Right forelimb (tissue), 1 donor: ENCODE measurements around the gene AIFM2.
"Not testable (repeated sequence)": the region's sequence is repeated elsewhere in the genome, so short reads cannot be mapped to it uniquely, and the experiment has no call there.

Source experiments
- DNase-seq: peaks from one replicate; pipeline ENCODE4 v3.0.0-alpha.2; 2018

The AIFM2 gene

DNA sequence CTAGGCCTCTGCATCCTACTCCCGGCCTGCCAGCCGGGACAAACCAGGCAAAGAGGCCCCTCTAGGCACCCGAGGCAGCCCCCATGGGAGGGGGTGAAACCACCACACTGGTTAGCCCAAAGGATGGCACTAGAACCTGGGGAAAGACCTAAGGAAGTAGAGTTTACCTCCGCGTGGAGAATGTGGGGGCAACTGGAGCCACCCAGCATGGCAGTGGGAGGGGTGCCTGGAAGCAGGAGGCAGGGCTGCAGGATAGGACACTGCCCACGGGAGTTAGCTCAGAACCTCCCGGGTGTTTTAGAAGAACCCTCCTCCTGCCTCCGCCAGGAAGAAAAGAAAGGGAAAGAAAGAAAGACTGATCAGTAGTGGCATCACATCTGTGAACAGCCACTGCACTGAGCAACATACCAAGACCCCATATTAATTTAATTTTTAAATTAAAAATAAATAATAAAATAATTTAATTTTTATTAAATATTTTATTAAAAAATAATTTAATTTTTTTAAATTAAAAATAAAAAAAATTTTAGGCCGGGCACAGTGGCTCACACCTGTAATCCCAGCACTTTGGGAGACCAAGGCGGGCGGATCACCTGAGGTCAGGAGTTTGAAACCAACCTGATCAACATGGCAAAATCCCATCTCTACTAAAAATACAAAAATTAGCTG lies 11.2 kb downstream of the AIFM2 start:
- DNase-seq, result no peak

GRCh38 chr10:70120417-70120816 lies 12.2 kb downstream of the AIFM2 start:
- DNase-seq, result no peak

DNA sequence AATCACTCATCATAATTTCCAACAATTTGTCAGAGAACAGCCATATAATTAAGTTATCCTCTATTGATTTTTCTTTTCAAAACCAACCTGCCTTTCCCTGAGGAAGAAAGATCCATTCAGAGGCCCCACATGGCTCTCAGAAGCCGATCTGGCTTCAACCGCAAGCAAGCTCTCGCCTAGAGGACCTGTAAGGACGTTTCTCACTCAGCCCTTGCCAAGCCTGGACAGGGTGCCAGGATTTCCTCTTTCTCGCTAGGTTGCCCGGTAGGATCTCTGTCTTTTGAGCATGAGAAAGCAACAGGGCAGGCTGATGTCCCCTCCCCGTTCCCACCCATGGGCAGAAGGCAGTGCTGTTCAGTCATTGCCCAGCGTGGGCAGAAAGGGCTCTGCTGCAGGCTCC lies 13.0 kb downstream of the AIFM2 start:
- no peak for DNase-seq

DNA sequence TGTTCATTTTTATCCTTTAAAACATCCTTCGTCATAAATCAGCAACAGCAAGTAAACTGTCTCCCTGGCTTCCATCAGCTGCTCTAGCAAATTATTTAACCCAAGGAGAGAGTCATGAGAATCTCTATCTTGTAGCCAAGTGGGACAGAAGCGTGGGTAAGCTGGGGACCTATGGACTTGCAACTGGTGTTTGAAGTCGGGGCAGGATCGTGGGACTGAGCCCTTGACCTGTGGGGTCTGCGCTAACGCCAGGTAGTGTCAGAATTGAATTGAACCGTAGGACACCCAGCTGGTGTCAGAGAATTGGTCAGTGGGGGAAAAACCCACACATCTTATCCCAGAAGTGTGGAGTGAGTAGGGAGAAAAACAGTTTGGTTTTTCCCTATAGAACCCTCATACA lies 13.4 kb downstream of the AIFM2 start:
- DNase-seq, result no peak

DNA sequence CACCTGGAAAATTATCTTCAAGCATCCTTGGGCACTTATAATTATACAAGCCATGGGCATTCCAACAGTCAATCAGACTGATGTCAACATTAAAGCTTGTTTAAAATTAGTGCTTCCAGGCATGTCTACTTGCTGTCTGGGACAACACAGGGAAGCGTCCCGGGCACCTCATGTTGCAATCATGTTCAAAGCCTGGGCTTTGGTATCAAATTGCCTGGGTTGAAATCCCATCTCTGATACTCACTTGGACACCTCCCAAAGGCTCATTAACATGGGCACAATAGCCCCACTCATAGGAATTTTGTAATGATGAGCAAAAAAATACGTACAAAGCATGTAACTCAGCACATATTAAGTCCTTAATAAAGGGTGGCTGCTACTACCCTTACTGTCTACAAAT lies 14.4 kb downstream of the AIFM2 start:
- DNase-seq, result no peak

DNA sequence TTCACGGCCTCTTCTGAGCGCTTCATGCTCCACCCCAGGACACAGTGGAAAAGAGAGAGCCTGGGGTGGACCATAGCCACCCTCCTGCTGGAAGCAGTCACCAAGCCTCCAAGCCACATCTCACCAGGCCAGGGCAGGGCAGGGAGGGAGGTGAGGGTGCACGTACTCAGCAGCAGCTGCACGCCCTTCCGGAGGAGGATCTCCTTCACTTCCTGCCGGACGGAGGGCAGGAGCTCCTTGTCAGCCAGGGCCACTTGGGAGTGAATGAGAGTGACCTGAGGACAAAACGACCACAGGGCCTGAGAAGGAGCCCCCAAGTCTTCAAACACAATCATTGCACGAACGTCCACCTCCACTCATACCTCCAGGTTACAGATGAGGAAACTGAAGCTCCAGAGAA lies 15.0 kb downstream of the AIFM2 start:
- no peak for DNase-seq

DNA sequence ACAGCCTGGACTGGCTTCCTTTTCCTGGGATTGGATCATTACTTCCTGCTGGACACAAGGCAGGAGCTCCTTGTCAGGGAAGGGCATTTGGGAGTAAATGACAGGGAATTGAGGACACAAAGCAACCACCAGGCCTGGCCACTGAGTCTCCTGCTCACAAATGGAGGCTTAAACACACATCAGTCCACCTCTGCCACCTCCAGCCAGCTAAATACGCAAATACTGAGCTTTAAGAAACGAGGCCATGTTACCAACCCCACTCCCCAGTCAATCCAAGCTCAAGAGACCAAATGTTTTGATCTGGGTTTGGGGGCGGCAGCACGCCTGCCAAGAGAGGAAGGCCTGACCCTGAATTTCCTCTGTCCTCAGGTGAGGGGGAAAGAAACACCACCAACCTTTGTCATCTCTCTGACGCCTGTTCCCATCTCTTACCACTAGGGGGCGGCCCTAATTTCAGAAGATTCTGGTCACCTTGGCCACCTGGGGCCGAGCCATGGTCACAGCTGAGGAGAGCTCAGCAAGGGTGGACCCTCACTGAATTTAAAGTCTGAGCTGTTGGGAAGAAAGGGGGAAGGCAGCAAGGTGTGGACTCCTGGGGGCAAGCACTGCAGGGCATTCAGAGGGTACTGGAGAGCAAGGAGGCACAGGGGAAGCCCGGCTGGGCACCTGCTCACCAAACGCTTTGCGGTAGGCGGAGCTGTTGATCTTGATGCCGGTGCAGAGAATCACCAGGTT lies 16.5 kb downstream of the AIFM2 start:
- DNase-seq, result no peak

GRCh38 chr10:70114902-70115301 lies 17.7 kb downstream of the AIFM2 start:
- no peak for DNase-seq

DNA sequence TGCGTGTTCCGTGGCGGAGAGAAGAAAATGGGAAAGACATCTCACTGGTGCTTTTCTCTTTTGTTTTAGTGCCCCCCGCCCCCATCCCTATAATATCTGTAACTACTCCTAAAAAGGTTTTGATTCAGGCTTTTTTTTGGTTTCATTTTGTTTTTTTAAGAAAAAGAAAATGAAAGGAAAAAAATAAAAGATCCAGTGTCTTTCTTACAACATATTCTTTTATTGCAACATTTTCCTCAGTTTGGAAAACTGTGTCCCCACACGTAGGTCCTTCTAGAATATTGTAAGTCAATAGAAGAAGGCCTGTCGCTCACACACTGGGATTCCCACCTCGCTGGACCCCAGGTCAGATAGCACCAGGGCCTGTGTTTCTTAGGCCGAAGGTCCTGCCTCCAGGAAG lies 20.6 kb downstream of the AIFM2 start:
- no peak for DNase-seq

GRCh38 chr10:70111496-70111895 lies 21.1 kb downstream of the AIFM2 start:
- DNase-seq, result no peak

DNA sequence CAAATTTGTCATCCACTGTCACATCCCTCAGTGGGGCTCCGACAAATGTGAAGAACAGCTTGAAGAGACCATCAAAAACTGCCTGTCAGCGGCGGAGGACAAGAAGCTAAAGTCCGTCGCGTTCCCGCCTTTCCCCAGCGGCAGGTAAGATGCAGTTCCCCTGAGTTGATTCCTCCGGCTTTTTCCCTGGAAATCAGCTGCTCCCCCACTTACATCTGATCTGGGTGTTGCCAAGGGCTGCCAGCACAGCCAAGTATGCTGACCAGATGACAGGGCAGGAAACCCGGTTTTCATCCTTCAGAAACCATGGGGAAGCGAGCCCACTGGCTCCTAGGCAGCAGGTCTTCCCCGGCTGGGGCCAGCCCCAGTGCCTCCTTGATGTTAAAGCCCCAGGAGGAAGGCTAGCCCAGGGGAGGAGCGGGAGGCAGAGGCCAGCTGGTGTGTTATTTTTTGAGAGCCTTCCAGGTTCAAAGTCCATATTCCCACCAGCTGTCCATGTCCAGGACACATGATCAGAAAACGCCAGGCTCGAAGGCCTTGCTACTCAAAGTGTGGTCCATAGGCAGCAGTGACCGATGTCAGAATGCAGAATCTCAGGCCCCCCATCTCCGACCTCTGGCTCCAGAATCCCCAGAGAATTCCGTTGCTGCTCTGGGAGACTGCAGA lies 23.4 kb downstream of the AIFM2 start:
- no peak for DNase-seq

- DNase-seq, result no peak
Observed at GRCh38 chr10:70106958-70107791, 25.4 kb downstream of the AIFM2 start.

- DNase-seq, result no peak
Observed at GRCh38 chr10:70101668-70102067, 31.0 kb downstream of the AIFM2 start.

GRCh38 chr10:70101068-70101562 lies 31.5 kb downstream of the AIFM2 start:
- DNase-seq, result not testable (repeated sequence)

- DNase-seq, result no peak
Observed at GRCh38 chr10:70098271-70098670, 34.4 kb downstream of the AIFM2 start.

GRCh38 chr10:70097459-70097858 lies 35.2 kb downstream of the AIFM2 start:
- DNase-seq, result no peak

DNA sequence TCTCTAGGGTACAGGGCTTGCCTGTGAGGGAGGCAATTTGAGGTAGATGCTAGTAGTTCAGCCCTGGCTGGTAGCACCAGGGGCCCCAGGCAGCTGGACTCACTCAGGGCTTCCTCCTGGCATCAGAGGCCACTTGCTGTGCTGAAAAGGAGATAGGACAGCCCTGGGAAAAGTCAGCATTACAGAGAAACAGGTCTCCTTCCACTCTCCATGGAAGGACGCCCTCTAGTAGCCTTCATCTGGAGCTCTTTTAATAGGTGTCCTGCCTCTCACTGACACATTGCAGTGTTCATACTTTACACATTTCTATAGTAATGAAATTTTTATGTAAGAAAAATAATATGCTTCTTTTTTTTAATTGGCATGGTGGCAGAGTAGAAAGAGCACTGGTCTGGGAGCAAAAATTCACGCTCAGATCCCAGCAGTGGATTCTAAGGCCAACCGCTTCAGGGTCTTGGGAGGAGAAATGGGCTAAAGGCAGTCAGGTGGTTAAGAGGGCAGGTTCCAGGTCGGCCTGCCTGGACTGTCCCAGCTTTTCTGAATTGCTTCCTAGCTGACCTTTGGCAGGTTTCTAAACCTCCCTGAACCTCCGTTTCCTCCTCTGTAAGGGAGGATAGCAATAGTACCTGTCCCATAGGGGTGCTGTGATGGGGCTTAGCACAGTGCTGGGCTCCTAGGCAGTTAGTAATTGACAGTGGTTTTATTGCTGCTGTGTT lies 35.8 kb downstream of the AIFM2 start:
- DNase-seq, result no peak

- DNase-seq, result no peak
Observed at GRCh38 chr10:70096016-70096704, 36.5 kb downstream of the AIFM2 start.

DNA sequence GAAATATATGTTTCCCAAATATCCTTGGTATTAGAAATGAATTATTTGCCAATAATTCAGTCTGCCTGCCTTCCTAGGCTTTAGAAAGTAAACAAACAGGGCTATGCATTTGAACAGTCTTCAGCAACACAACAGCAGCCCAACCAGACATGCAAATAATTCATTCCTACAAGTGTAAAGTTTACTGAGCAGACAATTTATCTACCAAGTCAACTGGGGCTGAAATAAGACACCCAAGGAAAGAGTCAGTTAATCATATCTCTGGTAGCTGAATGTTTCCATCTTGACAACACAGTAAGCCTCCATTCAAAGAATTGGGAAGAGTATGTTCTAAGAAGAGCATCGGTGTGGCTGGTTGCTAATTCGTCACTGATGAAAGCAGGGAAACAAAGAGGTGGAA lies 38.4 kb downstream of the AIFM2 start:
- no peak for DNase-seq

- no peak for DNase-seq
Observed at GRCh38 chr10:70093335-70093944, 39.2 kb downstream of the AIFM2 start.

GRCh38 chr10:70092389-70092718 lies 40.3 kb downstream of the AIFM2 start:
- no peak for DNase-seq
